ENCODE data around the gene PNMA8A. TPM values are rescaled to one million over a fixed set of nuclear protein-coding genes. Genes with fewer than 3 reads are reported as not detected.

The PNMA8A gene
- polyA plus RNA-seq, 2 of the 4 experiments (the other 2 are of a cell fraction): 11.2 to 15.4 TPM

- TF ChIP-seq RNF2 (IDR thresholded peaks at IDR 0.05; ENCODE audit: borderline replicate concordance, low read depth): no peak
- TF ChIP-seq PHF8 (IDR thresholded peaks at IDR 0.05; ENCODE audit: borderline replicate concordance, low read depth): no peak
Observed at GRCh38 chr19:46488551-46488950, 17.2 kb upstream of the PNMA8A start (continued).

- POLR2A ChIA-PET: interaction anchor here (0.6 to 1.3 kb wide), 2 partner anchors 83 to 84 kb away, joined by 3 to 4 read pairs; no protein-coding TSS in a partner anchor
- Histone ChIP-seq H3K9me3 (no peaks in the 10 kb centered on the region), H3K4me1 (peaks cover 10% of the 10 kb centered on the region; the same call in 1 of the 3 replicates), H3K4me3 (peak overlapping the region; percentile 46), H3K27ac (peak overlapping the region; percentile 65 to 72; a peak in 5 of 6 replicates), H3K4me2 (peak overlapping the region; percentile 100)
- ATAC-seq (peak; percentile 75 to 93), FAIRE-seq (peak; percentile 94), DNase-seq (ENCODE audit: low read depth in 1 of 2, low spot score in 1 of 2) (peak; percentile 71 to 86)
- peak; percentile 98 for TF ChIP-seq CTCF (IDR thresholded peaks at IDR 0.05)
- TF ChIP-seq SMC3 (IDR thresholded peaks at IDR 0.05): peak; percentile 100
- no peak for TF ChIP-seq CBX2 (IDR thresholded peaks at IDR 0.05; ENCODE audit: borderline replicate concordance, low read depth)
- peak; percentile 99 to 100 for TF ChIP-seq RAD21 (conservative IDR thresholded peaks at IDR 0.05 in 1 of 2, IDR thresholded peaks at IDR 0.05 in 1 of 2)
- 13% methylated on average over 22 of the region's 38 CpGs for WGBS (ENCODE audit: missing lambda C conversion rate)
- CTCF ChIA-PET: interaction anchor here (0.6 to 6.7 kb wide), 69 partner anchors 9 to 1312 kb away, joined by 3 to 140 read pairs (median 4); partner anchors contain the start of genes CCDC8, PNMA8A and PNMA8C
Observed at GRCh38 chr19:46487802-46488445, 16.6 kb upstream of the PNMA8A start.

GRCh38 chr19:46487178-46487801 is 15.9 kb upstream of the PNMA8A start:
- ATAC-seq (peak in 1 of 2 experiments; percentile 26; a peak in 3 of 6 replicates), DNase-seq (ENCODE audit: low read depth in 1 of 2, low spot score in 1 of 2) (no peak), FAIRE-seq (no peak)
- H3K9me3 ChIP-seq: no peaks in the 10 kb centered on the region
- ChIA-PET POLR2A (interaction anchor here (0.6 to 1.3 kb wide), 2 partner anchors 82 to 83 kb away, joined by 3 to 4 read pairs; no protein-coding TSS in a partner anchor), CTCF (interaction anchor here (0.6 to 6.7 kb wide), 54 partner anchors 8 to 445 kb away, joined by 3 to 140 read pairs (median 5); partner anchors contain the start of genes CCDC8, PNMA8A and PNMA8C)
- peak; percentile 21 for TF ChIP-seq ZFP36 (IDR thresholded peaks at IDR 0.05; ENCODE audit: borderline replicate concordance, partially characterized antibody)
- no peak for TF ChIP-seq RNF2 (IDR thresholded peaks at IDR 0.05; ENCODE audit: borderline replicate concordance, low read depth)
- TF ChIP-seq E2F6 (IDR thresholded peaks at IDR 0.05; ENCODE audit: borderline replicate concordance, low read depth): no peak
- H3K27ac ChIP-seq: peak overlapping the region; percentile 65 to 72; a peak in 5 of 6 replicates
- peak overlapping the region; percentile 46 for H3K4me3 ChIP-seq
- 19% methylated on average over 12 of the region's 19 CpGs for WGBS (ENCODE audit: missing lambda C conversion rate)
- peaks cover 10% of the 10 kb centered on the region; the same call in 1 of the 3 replicates for H3K4me1 ChIP-seq
- H3K4me2 ChIP-seq: peak overlapping the region; percentile 100

GRCh38 chr19:46486358-46486757 is 15.0 kb upstream of the PNMA8A start:
- H3K9me3 ChIP-seq: no peaks in the 10 kb centered on the region
- ATAC-seq (no peak), FAIRE-seq (no peak), DNase-seq (ENCODE audit: low read depth in 1 of 2, low spot score in 1 of 2) (no peak)
- TF ChIP-seq JUNB (IDR thresholded peaks at IDR 0.05) (no peak), MAFK (IDR thresholded peaks at IDR 0.05; ENCODE audit: partially characterized antibody) (no peak), CBX8 (IDR thresholded peaks at IDR 0.05) (no peak), BHLHE40 (IDR thresholded peaks at IDR 0.05; ENCODE audit: low read depth, low read length) (no peak), RCOR1 (IDR thresholded peaks at IDR 0.05; ENCODE audit: low read depth, low read length) (no peak), BCL3 (IDR thresholded peaks at IDR 0.05) (no peak), CBX2 (IDR thresholded peaks at IDR 0.05; ENCODE audit: borderline replicate concordance, low read depth) (no peak), SMC3 (IDR thresholded peaks at IDR 0.05) (no peak), POLR2A (IDR thresholded peaks at IDR 0.05; ENCODE audit: low read length) (no peak)
- ChIA-PET CTCF (interaction anchor here (0.6 to 17.0 kb wide), 3 partner anchors 27 to 95 kb away, joined by 3 to 358 read pairs (median 4); no protein-coding TSS in a partner anchor), POLR2A (no interaction called here)
- H3K4me2 ChIP-seq: no peak overlapping the region
- H3K4me3 ChIP-seq: no peak overlapping the region
- 62% methylated on average over 3 of the region's 3 CpGs for WGBS (ENCODE audit: missing lambda C conversion rate)
- H3K27ac ChIP-seq: no peak overlapping the region
- peaks cover 10% of the 10 kb centered on the region; the same call in 1 of the 3 replicates for H3K4me1 ChIP-seq

All from A549 (cell line).